Measurements from ENCODE around the gene PCDHGC4.

- TF ChIP-seq CTCF (IDR thresholded peaks at IDR 0.05; ENCODE audit: low read length) (no peak), EZH2 (IDR thresholded peaks at IDR 0.05; ENCODE audit: borderline replicate concordance, low read length) (no peak)
Measured at GRCh38 chr5:141510160-141510559, 25.3 kb downstream of the PCDHGC4 start.

Measured in OCI-LY1 (cell line).